Mucosa of descending colon (tissue), 3 donors: ENCODE measurements around the gene MYRIP. TPM values are rescaled to one million over a fixed set of nuclear protein-coding genes. Genes with fewer than 3 reads are reported as not detected.

ENCODE experiments used
- ATAC-seq: fragments of 200-7000 bp; cut with Tn5 transposase; one replicate; pipeline ENCODE4 v1.9.1; 2020; ENCODE audit warnings: mild to moderate bottlenecking, moderate library complexity
- DNase-seq, 3 donors: peaks; one replicate each; pipeline ENCODE4 v3.0.0-alpha.2; 2020
- H3K36me3 ChIP-seq: fragments of 200-600 bp; one replicate; pipeline ENCODE4 v1.8.0; 2021; ENCODE audit warnings: low read depth, mild to moderate bottlenecking
- H3K4me1 ChIP-seq: fragments of 200-600 bp; one replicate; pipeline ENCODE4 v1.8.0; 2021; ENCODE audit warnings: low read depth, mild to moderate bottlenecking
- H3K4me3 ChIP-seq: fragments of 200-600 bp; one replicate; pipeline ENCODE4 v1.8.0; 2021; ENCODE audit warnings: mild to moderate bottlenecking
- H3K9me3 ChIP-seq: fragments of 200-600 bp; one replicate; pipeline ENCODE4 v1.8.0; 2021; ENCODE audit warnings: mild to moderate bottlenecking
- intact Hi-C, 2 donors: fragments of 100-400 bp; cut with DNase I in 1 of 2; cut with micrococcal nuclease in 1 of 2; formaldehyde crosslinking; loops; one replicate each; pipeline versions ENCODE4 v1.11.0 to v1.11.1; 2022; cut with DNase I, micrococcal nuclease
- total RNA-seq, 3 donors: library from RNA; stranded (reverse); fragmentation: NEBNext Ultra II Directional in 2 of 3; extraction: Animal tissue kit (Norgen Biotek cat#: 25700) in 2 of 3; gene quantifications; one replicate each; pipeline versions ENCODE4 v1.2.1 to v1.2.4, GENCODE V29; 2021 to 2023
- TF ChIP-seq, protein P1 (sequence below): fragments of 200-600 bp; IDR thresholded peaks from one replicate; pipeline ENCODE4 v1.8.0; 2022; ENCODE audit warnings: antibody characterized with exemption, mild to moderate bottlenecking
- donor health status: DM: no; HTN: no; CAD: no; lungs with moderate emphysema.
- donor health status: DM: no; HTN: no; CAD: no.
- donor health status: DM: no; HTN: yes; CAD: no.

The MYRIP gene
- total RNA-seq, 3 donors from 2014 or later, result 7.2 to 11.2 (median 9.9) TPM

DNA sequence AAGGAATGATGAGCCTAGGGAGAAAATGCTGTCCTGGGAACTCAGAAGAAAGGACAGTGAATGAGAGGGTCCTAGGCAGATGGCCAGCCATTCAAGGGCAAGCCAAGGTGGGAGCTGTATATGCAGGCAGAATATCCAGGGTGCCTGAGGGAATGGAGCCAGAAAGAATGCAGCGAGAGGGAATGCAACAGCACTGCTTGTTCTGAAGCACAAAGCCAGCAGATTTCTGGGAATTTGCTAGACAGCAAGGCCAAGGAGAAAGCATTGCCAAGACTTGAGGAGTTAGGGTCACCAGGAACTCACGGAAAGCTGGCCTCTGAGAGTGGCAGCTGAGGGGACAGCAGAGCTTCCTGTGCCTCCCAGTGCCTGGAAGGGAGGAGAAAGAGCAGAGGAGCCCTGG, 200.6 kb downstream of the MYRIP start:
- ATAC-seq (no peak), DNase-seq (no peak)
- intact Hi-C loops, result no loop called here
- Histone ChIP-seq H3K4me1 (no peaks in the 10 kb centered on the region), H3K4me3 (no peak overlapping the region), H3K36me3 (no peaks in the 10 kb centered on the region), H3K9me3 (no peaks in the 10 kb centered on the region)
- TF ChIP-seq, protein P1, sequence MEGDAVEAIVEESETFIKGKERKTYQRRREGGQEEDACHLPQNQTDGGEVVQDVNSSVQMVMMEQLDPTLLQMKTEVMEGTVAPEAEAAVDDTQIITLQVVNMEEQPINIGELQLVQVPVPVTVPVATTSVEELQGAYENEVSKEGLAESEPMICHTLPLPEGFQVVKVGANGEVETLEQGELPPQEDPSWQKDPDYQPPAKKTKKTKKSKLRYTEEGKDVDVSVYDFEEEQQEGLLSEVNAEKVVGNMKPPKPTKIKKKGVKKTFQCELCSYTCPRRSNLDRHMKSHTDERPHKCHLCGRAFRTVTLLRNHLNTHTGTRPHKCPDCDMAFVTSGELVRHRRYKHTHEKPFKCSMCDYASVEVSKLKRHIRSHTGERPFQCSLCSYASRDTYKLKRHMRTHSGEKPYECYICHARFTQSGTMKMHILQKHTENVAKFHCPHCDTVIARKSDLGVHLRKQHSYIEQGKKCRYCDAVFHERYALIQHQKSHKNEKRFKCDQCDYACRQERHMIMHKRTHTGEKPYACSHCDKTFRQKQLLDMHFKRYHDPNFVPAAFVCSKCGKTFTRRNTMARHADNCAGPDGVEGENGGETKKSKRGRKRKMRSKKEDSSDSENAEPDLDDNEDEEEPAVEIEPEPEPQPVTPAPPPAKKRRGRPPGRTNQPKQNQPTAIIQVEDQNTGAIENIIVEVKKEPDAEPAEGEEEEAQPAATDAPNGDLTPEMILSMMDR, result no peak

DNA sequence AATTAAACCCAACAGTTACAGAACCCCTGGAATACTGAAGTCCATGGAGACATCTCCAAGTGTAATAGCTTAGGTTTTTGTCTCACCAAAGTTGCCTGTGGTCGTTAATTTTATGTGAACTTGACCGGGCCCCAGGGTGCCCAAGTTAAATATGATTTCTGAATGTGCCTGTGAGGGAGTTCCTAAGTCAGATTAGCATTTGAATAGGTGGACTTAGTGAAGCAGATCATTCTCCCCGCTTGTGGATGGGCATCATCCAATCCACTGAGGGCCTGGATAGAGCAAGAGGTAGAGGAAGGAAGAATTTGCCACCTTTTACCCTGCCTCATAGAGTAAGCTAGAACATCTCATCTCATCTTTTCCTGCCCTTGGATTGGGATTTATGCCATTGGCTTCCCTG, 203.0 kb downstream of the MYRIP start:
- Histone ChIP-seq H3K4me3 (no peak overlapping the region), H3K9me3 (no peaks in the 10 kb centered on the region), H3K36me3 (no peaks in the 10 kb centered on the region), H3K4me1 (no peaks in the 10 kb centered on the region)
- DNase-seq (no peak), ATAC-seq (no peak)
- TF ChIP-seq, protein P1, result no peak
- intact Hi-C loops, result no loop called here

DNA sequence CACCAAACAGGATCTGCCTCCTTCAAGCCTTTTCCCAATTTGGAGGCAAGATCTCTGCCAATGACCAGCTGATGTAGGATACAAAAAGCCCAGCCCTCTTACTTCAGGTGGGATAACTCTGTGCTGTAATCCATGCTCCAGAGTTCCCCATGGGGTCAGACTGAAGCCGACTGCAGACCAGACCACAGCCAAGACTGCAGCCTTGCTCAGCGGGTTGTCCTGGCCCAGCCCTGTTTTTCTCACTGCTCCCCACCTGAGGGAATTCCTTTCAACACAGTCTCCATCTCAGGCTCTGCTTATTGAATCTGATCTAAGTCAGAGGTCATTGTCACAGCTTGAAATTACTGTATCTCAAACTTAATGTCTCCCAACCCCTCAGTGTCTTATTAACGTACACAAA, 207.0 kb downstream of the MYRIP start:
- no peak for DNase-seq
- intact Hi-C loops, result no loop called here
- H3K4me1 ChIP-seq, result no peaks in the 10 kb centered on the region
- TF ChIP-seq, protein P1, result no peak
- no peaks in the 10 kb centered on the region for H3K9me3 ChIP-seq
- no peak overlapping the region for H3K4me3 ChIP-seq
- H3K36me3 ChIP-seq, result no peaks in the 10 kb centered on the region
- no peak for ATAC-seq

DNA sequence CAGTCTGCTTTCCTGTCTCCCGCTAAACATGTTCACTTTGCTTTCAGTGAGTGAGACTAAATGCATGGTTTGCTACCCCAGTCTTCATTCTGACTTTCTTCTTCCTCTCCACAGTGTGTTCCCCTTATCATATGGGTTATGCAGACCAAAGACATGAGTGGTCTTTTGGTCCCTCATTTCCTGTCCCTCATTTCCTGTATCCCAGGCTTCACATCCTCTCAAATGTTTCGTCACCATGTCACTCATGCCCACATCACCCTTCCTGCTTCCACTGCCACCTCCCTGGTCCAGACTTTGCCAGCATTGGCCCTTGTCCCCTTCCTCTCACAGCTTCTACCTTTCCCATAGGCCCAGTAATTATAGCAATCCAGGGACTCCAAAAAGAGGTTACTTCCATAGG, 209.0 kb downstream of the MYRIP start:
- H3K36me3 ChIP-seq, result no peaks in the 10 kb centered on the region
- intact Hi-C loops, result no loop called here
- no peaks in the 10 kb centered on the region for H3K4me1 ChIP-seq
- TF ChIP-seq, protein P1, result no peak
- DNase-seq (no peak), ATAC-seq (no peak)
- H3K4me3 ChIP-seq, result no peak overlapping the region
- H3K9me3 ChIP-seq, result no peaks in the 10 kb centered on the region

DNA sequence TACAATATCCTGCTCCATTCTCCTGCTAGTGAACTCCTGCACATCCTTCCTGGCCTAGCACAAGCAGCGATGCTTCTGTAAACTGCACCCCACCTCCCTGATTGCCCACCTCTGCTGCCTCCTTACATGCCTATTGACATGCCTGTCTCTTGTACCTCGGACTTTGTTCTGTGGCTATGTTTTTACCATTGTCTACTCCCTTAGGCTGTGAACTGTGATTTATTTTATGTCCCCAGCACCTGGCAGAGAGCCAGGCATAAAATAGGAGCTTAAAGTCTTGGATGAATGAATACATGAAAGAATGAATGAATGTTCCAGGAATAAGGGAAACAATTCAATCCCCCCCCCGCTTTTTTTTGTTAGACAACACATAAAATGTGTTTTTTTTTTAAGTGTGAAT, 210.0 kb downstream of the MYRIP start:
- Histone ChIP-seq H3K9me3 (no peaks in the 10 kb centered on the region), H3K36me3 (no peaks in the 10 kb centered on the region), H3K4me1 (no peaks in the 10 kb centered on the region), H3K4me3 (no peak overlapping the region)
- TF ChIP-seq, protein P1, result no peak
- peak; percentile 69 for ATAC-seq
- intact Hi-C loops, result no loop called here
- peak in 2 of 3 donors; percentile 23 to 79 for DNase-seq

DNA sequence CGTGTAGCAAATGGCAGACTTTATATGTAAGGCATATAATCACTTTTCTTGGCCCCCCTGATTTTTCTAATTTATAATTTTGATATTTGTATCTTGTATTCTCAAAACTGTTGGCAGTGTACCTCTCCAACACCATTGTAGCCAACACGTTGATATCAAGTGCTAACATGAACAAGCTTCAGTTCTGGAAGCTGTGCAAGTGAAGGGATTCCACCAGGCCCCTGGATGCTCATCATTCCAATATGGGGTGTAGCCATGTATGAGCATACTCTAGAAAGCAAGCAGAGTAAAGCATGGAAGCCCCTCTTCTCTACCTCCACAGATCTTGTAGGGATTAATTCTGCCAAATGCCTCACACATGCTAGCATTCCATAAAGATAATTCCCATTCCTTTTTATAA, 211.3 kb downstream of the MYRIP start:
- H3K4me1 ChIP-seq, result no peaks in the 10 kb centered on the region
- peaks cover 10% of the 10 kb centered on the region for H3K9me3 ChIP-seq
- H3K4me3 ChIP-seq, result no peak overlapping the region
- TF ChIP-seq, protein P1, result no peak
- no peak for DNase-seq
- H3K36me3 ChIP-seq, result no peaks in the 10 kb centered on the region
- intact Hi-C loops, result no loop called here
- ATAC-seq, result no peak
